CD4-positive, alpha-beta T cell treated with Interleukin-17A for 4 hours (primary cell): ENCODE measurements around the gene COL15A1.

ENCODE experiments used
- DNase-seq: peaks from one replicate; pipeline ENCODE4 v3.0.0-alpha.2; 2020; ENCODE audit warnings: mixed read lengths

The COL15A1 gene

GRCh38 chr9:98917746-98918487 lies 25.8 kb upstream of the COL15A1 start:
- DNase-seq, result no peak

DNA sequence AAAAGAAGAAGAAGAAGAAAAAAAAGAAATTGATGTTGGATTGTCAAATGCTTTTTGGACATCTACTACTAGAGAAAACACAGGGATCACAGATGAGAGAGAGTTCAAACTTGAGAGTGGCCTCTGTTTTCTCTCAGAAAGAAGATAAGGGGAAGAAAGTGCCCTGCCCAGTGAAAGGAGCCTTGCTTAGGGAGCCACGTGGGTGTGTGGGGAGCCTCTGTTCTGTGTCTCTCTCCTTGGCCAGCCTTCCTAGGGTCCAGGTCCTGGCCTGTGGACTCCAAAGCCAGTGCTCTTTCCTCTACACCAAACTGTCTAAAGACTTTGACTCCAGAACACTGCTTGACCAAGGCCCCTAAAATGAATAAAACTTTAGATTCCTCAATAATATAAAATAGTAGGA lies 22.0 kb upstream of the COL15A1 start:
- DNase-seq, result no peak

DNA sequence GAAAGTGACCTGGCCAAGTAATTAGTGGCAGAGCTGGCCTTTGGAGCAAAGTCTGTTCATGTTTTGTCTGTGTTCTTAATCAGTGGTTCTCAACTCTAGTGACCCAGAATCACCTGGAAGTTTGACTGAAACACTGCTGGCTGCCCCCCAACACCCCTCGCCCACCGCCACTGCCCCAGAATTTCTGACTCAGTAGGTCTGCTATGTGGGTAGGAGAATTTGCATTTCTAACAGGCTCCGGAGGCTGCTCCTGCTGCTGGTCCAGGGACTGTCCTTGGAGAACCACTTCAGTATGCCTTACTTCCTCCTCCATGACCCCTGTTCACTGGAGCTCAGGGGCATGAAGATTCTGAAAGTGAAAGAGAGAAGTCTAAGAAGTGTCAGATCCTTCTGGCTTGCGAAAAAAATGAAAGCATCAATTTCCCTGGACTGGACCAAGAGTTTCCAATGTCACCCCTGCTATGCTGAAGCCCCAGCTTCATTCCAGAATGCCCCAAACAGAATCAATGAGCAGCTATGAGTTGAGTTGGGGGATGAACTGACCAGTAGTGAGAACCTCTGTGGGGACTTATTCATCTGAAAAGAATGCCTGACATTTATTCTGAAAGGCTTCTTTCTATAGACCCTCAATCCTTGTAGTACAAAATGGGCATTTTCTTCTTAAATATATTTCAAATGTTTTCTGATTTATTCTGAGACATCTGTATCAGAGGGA lies 20.8 kb upstream of the COL15A1 start:
- no peak for DNase-seq

- no peak for DNase-seq
These were observed 20.1 kb upstream of the COL15A1 start for GRCh38 chr9:98923451-98924123.

DNA sequence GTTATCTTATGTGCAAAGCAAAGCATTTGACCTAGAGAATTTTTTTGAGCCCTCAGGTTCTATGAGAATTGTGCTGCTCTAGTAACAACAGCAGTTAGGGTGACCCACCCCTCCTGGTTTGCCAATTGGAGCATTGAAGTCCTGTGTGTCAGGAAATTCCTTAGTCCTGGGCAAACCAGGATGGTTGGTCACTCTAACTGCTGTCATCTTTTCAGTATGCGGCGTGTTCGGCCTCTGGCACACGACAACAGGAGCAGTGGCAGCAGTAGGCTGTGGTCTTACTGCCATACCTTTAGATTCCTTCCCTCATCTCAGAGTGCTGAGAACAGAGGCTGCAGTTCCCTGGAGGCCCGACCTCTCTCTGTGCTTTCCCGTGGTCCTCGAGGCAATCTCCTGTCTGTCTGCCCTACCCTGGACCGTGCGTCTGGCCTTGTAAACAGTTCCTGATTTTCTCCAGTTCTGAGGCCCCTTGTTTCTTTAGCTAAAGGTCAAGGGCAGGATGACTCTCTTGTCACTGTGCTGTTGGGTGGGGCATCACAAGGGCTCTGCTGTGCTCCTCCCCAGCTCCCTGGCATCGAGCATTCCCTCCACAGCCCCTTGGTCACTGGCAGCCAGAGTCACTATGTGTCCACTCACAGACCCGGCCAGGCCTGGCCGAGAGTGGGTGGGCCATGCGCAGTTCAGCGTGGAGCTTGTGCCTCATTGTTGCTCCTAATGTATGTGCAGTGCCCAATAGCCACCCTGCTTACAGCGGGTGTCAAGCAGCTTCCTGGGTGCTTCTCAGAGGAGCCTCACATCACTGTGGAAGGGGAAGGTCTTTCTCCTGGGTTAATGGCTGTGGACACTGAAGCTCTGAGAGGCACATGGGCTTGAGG lies 18.5 kb upstream of the COL15A1 start:
- no peak for DNase-seq

DNA sequence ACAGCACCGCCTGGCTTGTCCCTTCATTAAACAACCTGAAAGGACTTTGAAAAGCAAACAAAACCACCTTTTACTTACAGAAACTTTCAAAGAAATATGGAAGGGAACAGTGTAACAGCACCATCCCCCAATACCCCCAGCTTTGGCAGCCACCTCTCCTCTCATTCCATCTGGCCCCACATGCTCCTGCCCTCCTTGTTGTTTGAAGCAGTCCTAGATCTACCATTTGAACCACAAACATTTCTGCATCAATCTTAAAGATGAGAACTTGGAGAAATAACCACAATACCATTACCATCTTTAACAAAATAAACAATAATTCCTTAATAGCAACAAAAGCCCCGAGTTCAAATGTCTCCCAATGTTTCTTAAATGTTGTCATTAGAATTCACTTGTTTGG lies 17.8 kb upstream of the COL15A1 start:
- no peak for DNase-seq

GRCh38 chr9:98927724-98928123 lies 16.0 kb upstream of the COL15A1 start:
- no peak for DNase-seq

GRCh38 chr9:98929071-98929470 lies 14.6 kb upstream of the COL15A1 start:
- DNase-seq, result no peak

DNA sequence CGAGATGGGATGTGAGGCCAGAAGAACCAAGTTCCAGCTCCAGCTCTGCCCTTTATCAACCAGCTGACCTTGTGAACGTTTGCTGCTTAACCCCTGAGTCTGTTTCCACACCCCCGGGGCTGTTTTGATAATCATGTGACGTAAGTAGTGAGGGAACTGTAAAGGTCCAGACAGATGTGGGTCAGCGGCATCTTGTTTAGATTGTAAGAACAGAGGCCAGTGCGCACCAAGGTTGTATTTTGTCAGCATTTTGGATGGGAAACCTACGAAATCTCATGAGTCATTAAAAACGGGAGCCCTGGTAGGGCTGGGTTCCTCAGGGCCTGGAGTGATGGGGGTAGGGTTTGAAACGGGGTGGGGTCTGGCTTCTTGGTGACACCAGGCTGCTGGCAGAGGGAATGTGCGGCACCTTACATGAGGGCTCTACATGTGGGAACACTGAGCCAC lies 13.8 kb upstream of the COL15A1 start:
- no peak for DNase-seq

DNA sequence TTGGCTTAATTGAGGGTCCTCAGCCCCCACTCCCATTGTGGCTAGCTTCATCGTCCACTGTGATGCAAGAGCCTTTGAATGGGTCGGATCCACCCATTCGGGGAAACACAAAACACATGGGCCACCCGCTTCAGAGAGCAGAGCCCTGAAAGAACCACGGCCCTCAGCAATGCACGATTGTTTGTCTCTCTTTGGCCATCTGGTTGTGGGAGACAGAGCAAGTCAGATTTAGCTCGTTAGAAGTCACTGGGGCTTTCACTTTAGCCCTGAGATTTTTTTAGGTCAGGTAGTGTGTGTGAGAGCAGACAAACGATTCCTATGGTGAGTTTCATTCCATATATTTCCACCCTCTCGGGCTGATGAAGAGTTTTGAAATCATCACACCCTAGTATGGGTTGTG lies 12.9 kb upstream of the COL15A1 start:
- no peak for DNase-seq

DNA sequence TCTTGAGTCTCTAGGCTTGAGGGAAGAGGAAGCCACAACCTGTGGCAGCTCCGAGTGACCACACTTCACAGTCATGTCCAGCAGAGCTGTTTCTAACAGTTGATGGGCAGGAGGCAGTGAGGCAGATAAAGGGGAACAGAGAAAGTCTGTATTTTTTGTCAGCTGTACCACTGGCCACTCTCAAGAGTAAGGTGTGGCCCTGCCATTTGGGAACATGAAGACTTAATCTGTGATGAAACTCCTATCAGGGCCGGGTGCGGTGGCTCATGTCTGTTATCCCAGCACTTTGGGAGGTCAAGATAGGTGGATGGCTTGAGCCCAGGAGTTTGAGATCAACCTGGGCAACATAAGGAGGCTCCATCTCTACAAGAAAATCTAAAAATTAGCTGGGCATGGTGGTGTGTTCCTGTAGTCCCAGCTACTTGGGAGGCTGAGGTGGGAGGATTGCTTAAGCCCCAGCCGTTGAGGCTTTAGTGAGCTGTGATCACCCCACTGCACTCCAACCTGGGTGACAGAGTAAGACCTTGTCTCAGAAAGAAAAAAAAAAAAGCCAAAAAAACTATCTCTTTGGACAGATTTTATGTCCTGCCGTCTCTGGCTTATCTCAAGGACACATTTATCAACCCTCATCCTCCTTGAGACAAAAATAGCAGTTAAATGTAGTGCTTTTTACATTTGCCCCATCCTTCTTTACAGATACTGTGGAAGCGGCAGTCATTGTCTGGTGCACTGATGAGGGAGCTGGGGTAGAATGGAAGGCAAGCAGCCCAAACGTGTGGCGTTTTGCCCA lies 11.9 kb upstream of the COL15A1 start:
- no peak for DNase-seq

DNA sequence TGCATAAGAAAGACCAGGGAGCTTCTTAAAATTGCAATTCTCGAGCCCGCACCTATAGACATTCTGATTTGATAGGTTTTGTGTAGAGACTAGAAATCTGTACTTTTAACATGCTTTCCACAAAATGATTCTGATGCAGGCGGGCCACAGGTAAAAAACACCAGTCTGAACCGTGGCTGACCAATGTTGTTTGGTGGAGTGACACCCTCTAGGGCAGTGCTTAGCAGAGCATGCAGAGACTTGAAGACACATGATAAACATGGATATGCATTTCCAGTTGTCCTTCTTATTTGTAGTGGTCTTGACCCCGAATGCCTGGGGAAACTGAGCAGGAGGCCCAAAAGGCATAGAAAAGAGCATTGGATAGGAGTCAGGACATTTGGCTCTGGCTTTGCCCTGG lies 10.5 kb upstream of the COL15A1 start:
- no peak for DNase-seq

DNA sequence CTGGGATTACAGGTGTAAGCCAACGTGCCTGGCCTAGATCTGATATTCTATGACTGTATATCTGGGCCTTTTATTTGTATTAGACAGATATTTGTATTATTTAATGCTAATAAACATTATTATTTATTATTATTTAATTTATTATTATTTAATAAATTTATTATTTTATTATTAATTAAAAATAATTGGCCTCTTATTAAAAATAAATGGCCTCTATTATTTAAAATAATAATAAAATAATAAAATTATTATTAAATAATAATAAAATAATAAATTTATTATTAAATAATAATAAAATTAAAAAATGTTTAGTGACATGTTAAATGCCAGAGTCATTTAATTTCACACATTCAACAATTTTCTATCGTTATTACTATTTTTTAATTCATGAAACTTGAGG lies 9.8 kb upstream of the COL15A1 start:
- no peak for DNase-seq

GRCh38 chr9:98935071-98935505 lies 8.6 kb upstream of the COL15A1 start:
- no peak for DNase-seq

DNA sequence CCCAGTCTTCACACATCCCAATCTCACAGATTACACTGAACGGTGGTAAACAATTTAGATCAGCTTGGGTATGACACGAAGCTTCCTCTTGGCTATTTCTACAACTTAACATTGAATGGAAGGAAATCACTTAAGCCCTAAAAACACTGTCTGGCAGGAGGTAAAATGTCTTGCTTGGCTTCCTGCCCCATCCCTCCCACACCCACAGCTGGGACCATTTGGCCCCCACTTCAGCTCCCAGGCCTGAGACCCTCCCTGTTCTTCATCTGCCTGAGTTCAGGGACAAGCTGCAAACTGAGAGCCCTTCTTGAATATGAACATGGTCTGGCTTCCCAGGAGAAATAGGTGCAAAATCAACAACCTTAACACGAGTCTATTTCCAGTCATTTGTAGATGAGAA lies 3.4 kb upstream of the COL15A1 start:
- no peak for DNase-seq

DNA sequence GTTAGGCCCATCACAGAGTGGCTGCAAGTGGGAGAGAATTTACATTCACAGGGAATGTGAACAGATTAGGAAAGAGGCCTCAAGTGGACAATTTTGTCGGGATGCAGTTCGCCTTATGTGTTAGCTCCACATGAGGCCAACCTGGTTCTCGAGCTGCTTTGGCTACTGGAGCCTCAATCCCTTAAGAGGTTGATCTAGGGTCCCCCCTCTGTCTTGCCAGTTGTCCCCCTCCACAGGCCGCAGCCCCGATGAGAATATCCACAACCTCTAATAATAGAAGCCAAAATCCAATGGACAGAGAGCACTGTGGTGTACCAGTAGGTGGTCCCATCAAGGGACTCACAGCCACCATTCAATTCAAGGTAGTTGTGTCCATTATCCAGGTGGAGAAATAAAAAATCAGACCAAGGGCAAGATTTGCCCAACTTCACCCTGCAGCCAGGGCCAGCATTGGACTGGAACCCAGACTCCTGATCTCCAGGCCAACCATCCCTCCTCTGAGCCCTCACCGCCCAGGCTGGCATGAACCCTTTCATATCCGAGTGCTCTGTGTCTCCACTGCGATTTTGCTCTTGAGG lies 1.7 kb upstream of the COL15A1 start:
- DNase-seq, result no peak

GRCh38 chr9:98942906-98943681 lies 613 bp upstream of the COL15A1 start:
- no peak for DNase-seq

DNA sequence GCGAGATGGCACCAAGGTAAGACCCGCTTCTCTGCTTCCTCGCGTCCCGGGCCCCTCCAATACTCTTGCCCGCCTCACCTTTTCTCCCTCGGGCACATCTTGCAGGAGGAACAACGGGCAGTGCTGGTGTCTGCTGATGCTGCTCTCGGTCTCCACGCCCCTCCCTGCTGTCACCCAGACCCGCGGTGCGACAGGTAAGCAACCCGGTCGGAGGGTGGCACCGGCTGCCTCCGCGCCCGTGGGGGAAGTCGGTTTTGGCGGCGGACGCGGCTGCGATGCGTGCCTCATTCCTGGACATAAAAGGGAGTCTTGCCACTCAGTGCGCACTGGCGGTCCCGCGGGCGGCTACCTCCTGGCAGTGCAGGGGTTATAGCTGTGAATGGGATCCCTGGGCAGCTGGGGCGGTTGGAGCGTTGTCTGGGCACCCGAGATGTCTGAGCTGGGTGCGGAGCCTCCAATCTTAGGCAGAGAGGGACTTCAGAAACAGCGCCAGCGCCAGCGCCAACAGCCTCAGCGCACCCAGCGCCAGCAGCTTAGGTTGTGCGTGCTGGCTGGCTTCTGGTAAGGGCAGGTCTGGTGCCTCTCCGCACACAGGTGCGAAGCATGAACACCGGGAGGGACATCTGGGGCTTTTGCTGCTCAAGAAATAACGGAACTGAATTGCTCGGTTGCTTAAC lies 488 bp downstream of the COL15A1 start:
- DNase-seq, result no peak

DNA sequence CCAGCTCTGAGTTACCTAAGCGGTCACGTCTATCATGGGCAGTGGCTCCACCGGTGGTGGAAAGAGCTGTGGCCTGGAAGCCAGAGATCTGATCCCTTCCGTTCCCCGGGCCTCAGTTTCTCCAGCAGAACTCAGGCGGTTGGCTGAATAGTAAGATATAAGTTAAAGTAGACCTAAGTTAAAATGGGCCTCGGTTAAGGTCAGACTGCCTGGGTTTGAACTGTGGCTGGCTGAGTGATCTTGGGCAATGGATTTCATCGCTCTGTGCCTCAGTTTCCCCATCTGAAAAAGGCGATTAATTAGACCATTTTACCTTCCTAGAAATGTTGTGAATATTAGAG lies 997 bp downstream of the COL15A1 start:
- no peak for DNase-seq

- DNase-seq, result no peak
These were observed 5.9 kb downstream of the COL15A1 start for GRCh38 chr9:98949565-98949964.
